SU-DHL-6 (cell line): ENCODE measurements around the gene AJM1.

ENCODE experiments used
- EZH2phosphoT487 ChIP-seq: fragments of 200-600 bp; sonication (generic), shearing (Covaris generic); conservative IDR thresholded peaks from 2 replicates; pipeline ENCODE4 v1.6.1; 2018; ENCODE audit warnings: mild to moderate bottlenecking, antibody characterized with exemption, low read length, moderate library complexity, mixed read lengths
- TF ChIP-seq, protein P1 (sequence below): fragments of 200-600 bp; sonication (generic); IDR thresholded peaks from one replicate; pipeline ENCODE4 v1.5.1; 2017; ENCODE audit warnings: antibody characterized with exemption, mild to moderate bottlenecking, low read length, moderate library complexity; ENCODE audit not compliant: insufficient read depth, poor library complexity, severe bottlenecking

DNA sequence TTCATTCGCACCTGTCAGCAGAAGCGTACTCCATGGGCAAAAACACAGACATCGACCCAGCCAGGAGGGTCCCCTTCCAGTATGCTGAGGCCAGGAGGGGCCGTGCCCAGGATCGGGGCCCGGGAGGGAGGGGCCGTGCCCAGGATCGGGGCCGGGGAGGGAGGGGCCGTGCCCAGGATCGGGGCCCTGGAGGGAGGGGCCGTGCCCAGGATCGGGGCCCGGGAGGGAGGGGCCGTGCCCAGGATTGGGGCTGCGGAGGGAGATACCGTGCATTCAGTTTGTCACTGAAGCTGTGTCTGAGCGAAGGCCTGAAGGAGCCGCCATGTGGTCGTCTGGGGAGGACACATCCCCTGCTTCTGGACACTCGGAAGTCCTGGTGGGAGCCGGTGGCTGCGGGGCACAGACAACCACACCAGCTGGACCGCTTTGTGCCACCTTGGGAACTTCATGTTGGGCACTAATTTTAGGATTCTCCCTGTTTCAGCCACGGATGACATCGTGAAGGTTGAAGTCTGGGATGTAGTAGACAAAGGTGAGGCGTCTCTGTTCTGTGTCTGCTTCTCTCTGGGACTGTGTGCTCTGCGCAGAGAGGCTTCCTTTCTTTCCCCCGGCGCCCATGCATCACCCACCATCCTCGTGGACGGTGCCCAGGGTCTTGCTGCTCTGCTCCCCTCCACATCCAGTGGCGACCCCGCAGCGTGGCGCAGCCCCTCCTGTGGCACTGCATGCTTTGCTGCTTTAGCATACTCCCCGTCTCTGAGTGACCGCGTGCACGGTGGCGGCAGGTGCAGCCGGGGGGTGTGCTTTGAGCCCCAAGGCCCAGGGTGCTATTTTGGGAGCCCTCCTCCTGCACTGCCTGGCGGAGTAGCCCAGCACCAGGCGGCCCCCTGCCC lies 16.7 kb upstream of the AJM1 start:
- no peak for TF ChIP-seq EZH2phosphoT487
- TF ChIP-seq, protein P1, sequence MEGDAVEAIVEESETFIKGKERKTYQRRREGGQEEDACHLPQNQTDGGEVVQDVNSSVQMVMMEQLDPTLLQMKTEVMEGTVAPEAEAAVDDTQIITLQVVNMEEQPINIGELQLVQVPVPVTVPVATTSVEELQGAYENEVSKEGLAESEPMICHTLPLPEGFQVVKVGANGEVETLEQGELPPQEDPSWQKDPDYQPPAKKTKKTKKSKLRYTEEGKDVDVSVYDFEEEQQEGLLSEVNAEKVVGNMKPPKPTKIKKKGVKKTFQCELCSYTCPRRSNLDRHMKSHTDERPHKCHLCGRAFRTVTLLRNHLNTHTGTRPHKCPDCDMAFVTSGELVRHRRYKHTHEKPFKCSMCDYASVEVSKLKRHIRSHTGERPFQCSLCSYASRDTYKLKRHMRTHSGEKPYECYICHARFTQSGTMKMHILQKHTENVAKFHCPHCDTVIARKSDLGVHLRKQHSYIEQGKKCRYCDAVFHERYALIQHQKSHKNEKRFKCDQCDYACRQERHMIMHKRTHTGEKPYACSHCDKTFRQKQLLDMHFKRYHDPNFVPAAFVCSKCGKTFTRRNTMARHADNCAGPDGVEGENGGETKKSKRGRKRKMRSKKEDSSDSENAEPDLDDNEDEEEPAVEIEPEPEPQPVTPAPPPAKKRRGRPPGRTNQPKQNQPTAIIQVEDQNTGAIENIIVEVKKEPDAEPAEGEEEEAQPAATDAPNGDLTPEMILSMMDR, result no peak
